Measurements from ENCODE around the gene SPOP.

The SPOP gene

GRCh38 chr17:49585422-49586027 lies 92.4 kb downstream of the SPOP start:
- TF ChIP-seq TAF1 (IDR thresholded peaks at IDR 0.05; ENCODE audit: borderline replicate concordance, insufficient read depth, low read length): no peak
- TF ChIP-seq REST (IDR thresholded peaks at IDR 0.05; ENCODE audit: insufficient read depth in 1 of 2, low read depth in 2 of 2, low read length in 2 of 2): no peak
- TF ChIP-seq SIN3A (IDR thresholded peaks at IDR 0.05; ENCODE audit: borderline replicate concordance, insufficient read depth, low read length): no peak
- no peak for TF ChIP-seq POLR2AphosphoS5 (IDR thresholded peaks at IDR 0.05; ENCODE audit: low read depth, low read length)
- TF ChIP-seq FOXP2 (optimal IDR thresholded peaks at IDR 0.05; ENCODE audit: borderline replicate concordance, extremely low read depth, extremely low read length, insufficient read depth): no peak

GRCh38 chr17:49583889-49584288 lies 94.0 kb downstream of the SPOP start:
- no peak for TF ChIP-seq FOXP2 (optimal IDR thresholded peaks at IDR 0.05; ENCODE audit: borderline replicate concordance, extremely low read depth, extremely low read length, insufficient read depth)
- no peak for TF ChIP-seq SIN3A (IDR thresholded peaks at IDR 0.05; ENCODE audit: borderline replicate concordance, insufficient read depth, low read length)

GRCh38 chr17:49583226-49583625 lies 94.7 kb downstream of the SPOP start:
- TF ChIP-seq TAF1 (IDR thresholded peaks at IDR 0.05; ENCODE audit: borderline replicate concordance, insufficient read depth, low read length): no peak
- TF ChIP-seq SIN3A (IDR thresholded peaks at IDR 0.05; ENCODE audit: borderline replicate concordance, insufficient read depth, low read length): no peak
- no peak for TF ChIP-seq POLR2AphosphoS5 (IDR thresholded peaks at IDR 0.05; ENCODE audit: low read depth, low read length)
- no peak for TF ChIP-seq FOXP2 (optimal IDR thresholded peaks at IDR 0.05; ENCODE audit: borderline replicate concordance, extremely low read depth, extremely low read length, insufficient read depth)
- no peak for TF ChIP-seq REST (IDR thresholded peaks at IDR 0.05; ENCODE audit: insufficient read depth in 1 of 2, low read depth in 2 of 2, low read length in 2 of 2)

- TF ChIP-seq REST (IDR thresholded peaks at IDR 0.05; ENCODE audit: insufficient read depth in 1 of 2, low read depth in 2 of 2, low read length in 2 of 2) (no peak), TAF1 (IDR thresholded peaks at IDR 0.05; ENCODE audit: borderline replicate concordance, insufficient read depth, low read length) (no peak), FOXP2 (optimal IDR thresholded peaks at IDR 0.05; ENCODE audit: borderline replicate concordance, extremely low read depth, extremely low read length, insufficient read depth) (no peak), POLR2AphosphoS5 (IDR thresholded peaks at IDR 0.05; ENCODE audit: low read depth, low read length) (no peak), SIN3A (IDR thresholded peaks at IDR 0.05; ENCODE audit: borderline replicate concordance, insufficient read depth, low read length) (no peak)
Observed at GRCh38 chr17:49582789-49583188, 95.1 kb downstream of the SPOP start.

GRCh38 chr17:49582055-49582722 lies 95.7 kb downstream of the SPOP start:
- no peak for TF ChIP-seq FOXP2 (optimal IDR thresholded peaks at IDR 0.05; ENCODE audit: borderline replicate concordance, extremely low read depth, extremely low read length, insufficient read depth)
- no peak for TF ChIP-seq TAF1 (IDR thresholded peaks at IDR 0.05; ENCODE audit: borderline replicate concordance, insufficient read depth, low read length)
- no peak for TF ChIP-seq SIN3A (IDR thresholded peaks at IDR 0.05; ENCODE audit: borderline replicate concordance, insufficient read depth, low read length)
- TF ChIP-seq POLR2AphosphoS5 (IDR thresholded peaks at IDR 0.05; ENCODE audit: low read depth, low read length): no peak
- TF ChIP-seq REST (IDR thresholded peaks at IDR 0.05; ENCODE audit: insufficient read depth in 1 of 2, low read depth in 2 of 2, low read length in 2 of 2): no peak
